Gastroesophageal sphincter (tissue), 4 donors: ENCODE results near the gene MRPL11. TPM values are rescaled to one million over a fixed set of nuclear protein-coding genes. Genes with fewer than 3 reads are reported as not detected.

Experiments
- ATAC-seq: fragments of 150-250 bp; one replicate; pipeline ENCODE4 v1.9.1; 2016; ENCODE audit warnings: mild to moderate bottlenecking, moderate library complexity
- H3K27ac ChIP-seq, 4 donors: fragments of 200-600 bp; sonication (generic) in 3 of 4; 1 replicate in 3 of 4; 2 replicates in 1 of 4; pipeline ENCODE4 v1.5.1; 2016 to 2019
- H3K27me3 ChIP-seq: fragments of 200-600 bp; sonication (generic); one replicate; pipeline ENCODE4 v1.5.1; 2019
- H3K36me3 ChIP-seq, 2 donors: fragments of 200-600 bp; sonication (generic); one replicate each; pipeline ENCODE4 v1.5.1; 2019; ENCODE audit warnings: control low read depth in 1 of 2
- H3K4me1 ChIP-seq, 3 donors: fragments of 200-600 bp; sonication (generic); 1 replicate in 2 of 3; 2 replicates in 1 of 3; pipeline ENCODE4 v1.5.1; 2016 to 2019; ENCODE audit warnings: control low read depth in 2 of 3
- H3K4me3 ChIP-seq, 2 donors: fragments of 200-600 bp; sonication (generic); one replicate each; pipeline ENCODE4 v1.5.1; 2019; ENCODE audit warnings: mild to moderate bottlenecking in 1 of 2, moderate library complexity in 1 of 2
- H3K9me3 ChIP-seq, 3 donors: fragments of 200-600 bp; sonication (generic); one replicate each; pipeline ENCODE4 v1.5.1; 2017 to 2019; ENCODE audit warnings: control low read depth in 2 of 3
- CTCF ChIP-seq, 4 experiments: fragments of 200-600 bp in 2 of 4; fragments of 450-650 bp in 2 of 4; sonication (generic) in 1 of 4; IDR thresholded peaks; one replicate each; pipeline ENCODE4 v1.5.1; 2017 to 2019; ENCODE audit warnings: antibody characterized with exemption in 4 of 4, mild to moderate bottlenecking in 2 of 4, moderate library complexity in 2 of 4
- EP300 ChIP-seq: sonication (generic); formaldehyde crosslinking; IDR thresholded peaks from one replicate; pipeline ENCODE4 v1.6.1; 2017; ENCODE audit warnings: antibody characterized with exemption, mild to moderate bottlenecking
- POLR2A ChIP-seq, 2 donors: fragments of 450-650 bp; IDR thresholded peaks; one replicate each; pipeline ENCODE4 v1.6.1; 2017; ENCODE audit warnings: antibody characterized with exemption in 2 of 2, mild to moderate bottlenecking in 2 of 2, moderate library complexity in 1 of 2
- POLR2AphosphoS5 ChIP-seq: sonication (generic); formaldehyde crosslinking; IDR thresholded peaks from one replicate; pipeline ENCODE4 v1.6.1; 2017; ENCODE audit warnings: antibody characterized with exemption
- WGBS, 2 donors: methylation state at CpG; one replicate each; pipeline ENCODE4 v1.1.5; 2018; ENCODE audit warnings: low coverage in 1 of 2; 5-methylcytosine and 5-hydroxymethylcytosine counted together
- total RNA-seq, 4 donors: library from RNA; depleted of rRNA; stranded (reverse); fragments of >200 nt; gene quantifications; one replicate each; pipeline ENCODE4 v1.1.0, GENCODE V29; 2016

Gene MRPL11
- total RNA-seq, 4 donors from 2014 or later, result 36.3 to 48.1 (median 45.6) TPM

- peaks cover 0 to 24% (median 5%) of the 10 kb centered on the region in 3 donors for H3K4me1 ChIP-seq
- H3K9me3 ChIP-seq, result no peaks in the 10 kb centered on the region
- no peaks in the 10 kb centered on the region for H3K27me3 ChIP-seq
- peaks cover 0 to 52% of the 10 kb centered on the region in 2 donors for H3K36me3 ChIP-seq
- ATAC-seq, result no peak
- no peak for TF ChIP-seq POLR2AphosphoS5
- no peak for TF ChIP-seq EP300
- TF ChIP-seq CTCF (IDR thresholded peaks at IDR 0.05), result no peak
- TF ChIP-seq POLR2A (IDR thresholded peaks at IDR 0.05), result no peak
- H3K27ac ChIP-seq, result no peak overlapping the region
- H3K4me3 ChIP-seq, result no peak overlapping the region
- 80% methylated on average over 1 of the region's 10 CpGs; no CpG with 5 or more reads in 1 of the 2 donors for WGBS, 2 donors
Measured at GRCh38 chr11:66476173-66476840, 37.7 kb upstream of the MRPL11 start.

DNA sequence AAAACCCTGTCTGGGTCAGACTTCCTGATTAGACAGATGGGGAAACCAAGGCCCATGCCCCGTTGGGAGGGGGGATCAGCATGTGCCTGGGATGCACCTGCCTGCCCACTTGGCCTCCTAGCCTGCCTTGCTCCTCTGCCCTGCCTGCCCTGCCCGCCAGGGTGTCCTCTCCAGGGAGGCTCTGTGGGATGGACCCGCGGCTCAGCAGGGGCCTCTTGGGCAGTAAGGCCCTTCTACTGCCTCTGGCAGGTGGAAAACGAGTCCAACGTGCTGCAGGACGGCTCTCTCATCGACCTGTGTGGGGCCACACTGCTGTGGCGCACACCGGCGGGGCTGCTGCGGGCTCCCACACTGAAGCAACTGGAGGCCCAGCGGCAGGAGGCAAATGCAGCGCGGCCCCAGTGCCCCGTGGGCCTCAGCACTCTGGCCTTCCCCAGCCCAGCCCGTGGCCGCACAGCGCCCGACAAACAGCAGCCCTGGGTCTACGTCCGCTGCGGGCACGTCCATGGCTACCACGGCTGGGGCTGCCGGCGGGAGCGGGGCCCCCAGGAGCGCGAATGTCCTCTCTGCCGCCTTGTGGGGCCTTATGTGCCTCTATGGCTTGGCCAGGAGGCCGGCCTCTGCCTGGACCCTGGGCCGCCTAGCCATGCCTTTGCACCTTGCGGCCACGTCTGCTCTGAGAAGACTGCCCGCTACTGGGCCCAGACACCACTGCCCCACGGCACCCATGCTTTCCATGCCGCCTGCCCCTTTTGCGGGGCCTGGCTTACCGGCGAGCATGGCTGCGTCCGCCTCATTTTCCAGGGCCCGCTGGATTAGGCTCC, 36.9 kb upstream of the MRPL11 start:
- 80% methylated on average over 2 of the region's 44 CpGs; no CpG with 5 or more reads in 1 of the 2 donors for WGBS, 2 donors
- TF ChIP-seq POLR2A (IDR thresholded peaks at IDR 0.05) (peak in 1 of 2 donors; percentile 8), CTCF (IDR thresholded peaks at IDR 0.05) (no peak)
- no peak for ATAC-seq
- no peak overlapping the region for H3K27ac ChIP-seq
- H3K9me3 ChIP-seq, result no peaks in the 10 kb centered on the region
- H3K27me3 ChIP-seq, result no peaks in the 10 kb centered on the region
- peaks cover 0 to 16% (median 2%) of the 10 kb centered on the region in 3 donors for H3K4me1 ChIP-seq
- H3K4me3 ChIP-seq, result no peak overlapping the region
- H3K36me3 ChIP-seq, result peaks cover 0 to 59% of the 10 kb centered on the region in 2 donors

DNA sequence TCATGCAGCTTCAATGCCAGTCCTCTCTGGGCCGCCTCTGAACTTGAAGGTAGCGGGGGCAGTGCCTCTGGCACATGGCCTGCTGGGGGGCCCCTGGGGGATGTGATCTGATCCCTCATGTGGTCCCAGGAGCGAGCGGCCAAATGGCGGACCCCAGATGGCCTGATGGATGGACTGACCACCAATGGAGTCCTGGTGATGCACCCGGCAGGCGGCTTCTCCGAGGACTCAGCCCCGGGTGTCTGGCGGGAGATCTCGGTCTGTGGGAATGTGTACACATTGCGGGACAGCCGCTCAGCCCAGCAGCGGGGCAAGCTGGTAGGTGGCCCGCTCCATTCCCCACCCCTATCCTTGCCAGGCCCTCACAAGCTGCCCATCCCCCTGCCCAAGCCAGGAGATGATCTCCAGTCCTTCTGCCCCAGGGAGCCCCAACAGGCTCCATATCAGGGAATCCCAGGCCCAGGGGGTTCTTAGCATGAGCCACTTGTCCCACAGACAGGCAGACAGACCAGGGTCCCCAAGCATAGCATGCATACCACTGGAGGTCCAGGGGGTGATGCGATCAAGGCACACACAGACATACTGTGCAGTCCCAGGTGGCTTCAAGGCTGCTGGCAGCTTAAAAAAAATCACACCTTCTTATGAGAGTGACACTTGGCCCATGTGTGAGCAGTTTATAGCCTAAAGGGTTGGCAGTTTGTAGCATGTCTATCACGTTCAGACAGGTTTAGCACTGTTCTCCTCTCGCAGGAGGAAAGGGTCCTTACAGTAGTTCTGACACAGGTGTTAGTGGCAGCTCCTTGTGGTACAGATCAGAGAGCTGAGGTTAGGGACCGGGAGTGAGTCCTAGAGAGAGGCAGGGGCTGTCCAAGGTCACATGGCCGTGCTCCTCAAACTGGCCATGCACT, 35.2 kb upstream of the MRPL11 start:
- H3K27ac ChIP-seq, result no peak overlapping the region
- TF ChIP-seq POLR2AphosphoS5 (no peak), POLR2A (IDR thresholded peaks at IDR 0.05) (no peak), EP300 (no peak), CTCF (IDR thresholded peaks at IDR 0.05) (no peak)
- no peaks in the 10 kb centered on the region for H3K27me3 ChIP-seq
- H3K4me3 ChIP-seq, result no peak overlapping the region
- no peaks in the 10 kb centered on the region for H3K9me3 ChIP-seq
- no peak for ATAC-seq
- H3K4me1 ChIP-seq, result peaks cover 0 to 8% (median 0%) of the 10 kb centered on the region in 3 donors
- 86 to 100% methylated on average over 1 to 6 of the region's 20 CpGs for WGBS, 2 donors
- H3K36me3 ChIP-seq, result peaks cover 0 to 71% of the 10 kb centered on the region in 2 donors

DNA sequence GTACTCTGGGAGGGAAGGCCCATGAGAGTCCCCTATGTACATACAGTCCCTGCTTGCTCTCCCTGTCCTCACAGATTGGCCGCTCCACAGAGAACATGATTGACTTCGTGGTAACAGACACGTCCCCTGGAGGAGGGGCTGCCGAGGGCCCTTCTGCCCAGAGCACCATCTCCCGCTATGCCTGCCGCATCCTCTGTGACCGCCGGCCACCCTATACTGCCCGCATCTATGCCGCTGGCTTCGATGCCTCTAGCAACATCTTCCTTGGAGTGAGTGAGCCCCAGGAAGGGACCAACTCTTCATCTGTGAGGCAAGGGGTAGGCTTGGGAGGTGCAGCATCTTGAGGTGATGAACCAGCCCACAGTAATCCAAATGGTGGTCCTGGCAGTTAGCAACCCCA, 34.5 kb upstream of the MRPL11 start:
- Histone ChIP-seq H3K27ac (no peak overlapping the region), H3K27me3 (no peaks in the 10 kb centered on the region), H3K36me3 (peaks cover 0 to 76% of the 10 kb centered on the region in 2 donors), H3K4me1 (peaks cover 0 to 8% (median under 1%) of the 10 kb centered on the region in 3 donors), H3K4me3 (no peak overlapping the region), H3K9me3 (no peaks in the 10 kb centered on the region)
- WGBS, 2 donors, result no CpG with 5 or more reads among the region's 11 CpGs
- no peak for ATAC-seq
- TF ChIP-seq POLR2AphosphoS5, result no peak
- TF ChIP-seq EP300, result no peak

GRCh38 chr11:66472054-66472453, 33.4 kb upstream of the MRPL11 start:
- no peak overlapping the region for H3K27ac ChIP-seq
- no peak overlapping the region for H3K4me3 ChIP-seq
- no peak for TF ChIP-seq POLR2A (IDR thresholded peaks at IDR 0.05)
- no peak for TF ChIP-seq EP300
- no peak for TF ChIP-seq POLR2AphosphoS5
- TF ChIP-seq CTCF (IDR thresholded peaks at IDR 0.05), result no peak
- H3K4me1 ChIP-seq, result peaks cover 0 to 19% (median 10%) of the 10 kb centered on the region in 3 donors
- ATAC-seq, result no peak
- no peaks in the 10 kb centered on the region for H3K27me3 ChIP-seq
- peaks cover 0 to 76% of the 10 kb centered on the region in 2 donors for H3K36me3 ChIP-seq
- 60 to 100% methylated on average over 1 to 3 of the region's 9 CpGs for WGBS, 2 donors
- H3K9me3 ChIP-seq, result no peaks in the 10 kb centered on the region
